ENCODE measurements around the gene SLX9.

The SLX9 gene

GRCh38 chr21:45003331-45004058 is 63.7 kb downstream of the SLX9 start:
- DNase-seq (ENCODE audit: low spot score) = no peak

DNA sequence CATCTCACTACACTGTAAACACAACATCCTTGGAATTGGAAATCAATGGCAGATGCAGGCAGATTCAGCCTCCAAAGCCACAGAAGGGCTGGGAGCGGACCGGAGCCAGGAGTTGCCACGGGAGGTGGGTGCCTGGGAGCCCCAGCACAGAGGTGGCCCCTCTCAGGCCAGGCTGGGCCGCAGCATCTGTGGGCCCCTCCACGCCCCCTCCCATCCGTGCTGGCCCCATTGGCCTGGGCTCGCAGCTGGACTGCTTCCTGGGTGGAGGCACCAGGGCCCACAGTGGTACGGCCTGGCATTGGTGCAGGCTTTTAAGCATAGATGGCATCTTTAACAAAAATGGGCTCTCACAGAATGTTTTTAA is 64.2 kb downstream of the SLX9 start:
- no peak for DNase-seq (ENCODE audit: low spot score)

DNA sequence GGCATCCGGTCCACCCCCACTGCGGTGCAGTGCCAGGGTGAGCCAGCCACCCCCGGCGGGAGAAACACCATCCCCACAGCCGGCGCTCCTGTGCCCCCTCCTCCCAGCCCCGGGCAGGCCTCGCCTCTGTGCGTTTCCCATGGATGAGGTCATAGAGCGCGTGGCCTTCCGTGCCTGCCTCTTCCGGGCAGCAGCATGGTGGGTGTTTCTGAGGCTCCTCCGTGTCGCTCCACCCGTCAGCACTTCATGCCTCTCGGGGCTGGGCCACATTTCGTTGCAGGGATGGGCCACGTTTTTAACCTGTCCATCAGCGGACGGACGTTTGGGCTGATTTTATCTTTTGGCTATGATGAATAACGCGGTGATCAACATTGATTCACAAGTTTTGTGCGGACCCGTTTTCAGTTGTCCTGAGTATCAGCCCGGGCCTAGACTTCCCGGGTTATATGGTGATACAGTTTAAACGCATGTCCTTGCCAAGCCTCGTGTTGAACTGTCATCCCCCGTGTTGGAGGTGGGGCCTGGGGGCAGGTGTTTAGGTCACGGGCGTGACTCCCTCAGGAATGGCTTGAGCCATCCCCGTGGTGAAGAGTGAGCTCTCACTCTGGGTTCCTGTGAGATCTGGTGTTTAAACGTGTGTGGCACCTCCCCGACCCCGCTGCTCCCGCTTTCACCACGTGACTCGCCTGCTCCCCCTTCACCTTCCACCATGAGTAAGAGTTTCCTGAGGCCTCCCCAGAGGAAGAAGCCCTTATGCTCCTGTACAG is 64.8 kb downstream of the SLX9 start:
- no peak for DNase-seq (ENCODE audit: low spot score)

DNA sequence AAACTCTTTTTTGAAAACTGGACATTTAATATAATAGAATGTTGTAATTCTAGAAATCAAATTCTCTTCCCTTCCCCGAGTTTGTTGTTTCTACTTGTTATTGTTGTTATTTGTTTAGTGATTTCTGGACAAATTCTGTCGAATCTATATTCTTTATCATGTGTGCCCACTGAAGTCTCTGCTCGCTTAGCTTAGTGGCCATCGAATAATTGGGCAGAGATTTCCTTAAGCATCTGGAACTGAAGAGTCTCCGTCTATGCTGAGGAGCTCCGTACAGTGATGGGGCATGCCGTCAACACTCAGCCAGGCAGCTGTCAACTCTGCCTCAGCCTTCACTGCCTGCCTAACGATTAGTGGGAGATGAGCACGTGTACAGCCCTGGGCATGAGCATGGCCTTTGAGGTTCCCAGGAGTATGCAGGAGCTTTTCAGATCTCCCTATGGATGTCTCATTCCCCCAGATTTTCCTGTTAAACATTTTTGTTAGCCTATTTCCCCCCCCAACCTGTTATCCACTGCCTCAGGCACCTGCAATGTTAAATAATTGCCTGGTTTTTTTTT is 66.8 kb downstream of the SLX9 start:
- DNase-seq (ENCODE audit: low spot score) = no peak

DNA sequence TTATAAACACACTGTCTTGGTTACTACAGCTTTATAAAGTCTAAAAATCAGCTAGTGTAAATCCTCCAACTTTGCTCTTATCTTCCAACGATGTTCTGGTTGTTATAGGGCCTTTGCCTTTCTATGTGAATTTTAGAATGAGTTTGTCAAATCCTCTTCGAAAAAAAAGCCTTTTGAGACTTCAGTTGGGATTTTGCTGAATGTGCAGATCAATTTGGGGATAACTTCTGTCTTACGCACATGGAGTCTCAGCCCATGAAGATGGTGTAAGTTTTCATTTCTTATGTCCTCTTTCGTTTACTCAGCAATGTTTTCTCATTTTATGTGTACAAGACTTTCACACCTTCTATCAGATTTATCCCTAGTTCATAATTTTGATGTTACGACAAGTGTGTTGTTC is 69.8 kb downstream of the SLX9 start:
- DNase-seq (ENCODE audit: low spot score) = no peak

- DNase-seq (ENCODE audit: low spot score) = no peak
Observed at GRCh38 chr21:45010096-45010495, 70.3 kb downstream of the SLX9 start.

- no peak for DNase-seq (ENCODE audit: low spot score)
Observed at GRCh38 chr21:45010860-45011259, 71.0 kb downstream of the SLX9 start.

DNA sequence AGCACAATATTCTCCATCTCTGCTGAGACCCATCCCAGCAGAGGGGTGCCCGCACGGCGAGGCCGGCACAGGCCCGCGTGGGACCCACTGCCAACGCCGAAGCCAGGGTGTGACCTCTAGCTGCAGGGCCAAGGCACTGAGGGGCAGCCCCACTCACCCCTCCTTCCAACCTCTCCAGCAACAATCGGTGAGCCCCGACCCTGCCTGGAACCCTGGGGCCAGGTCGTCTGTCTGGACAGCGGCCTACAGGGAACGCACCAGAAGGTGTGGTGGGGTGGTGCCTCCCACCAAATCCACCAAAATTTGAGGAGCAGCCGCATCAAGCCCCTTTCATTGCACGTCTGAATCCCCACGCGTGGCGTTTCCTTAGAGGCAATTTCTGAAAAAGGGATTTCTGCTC is 71.6 kb downstream of the SLX9 start:
- DNase-seq (ENCODE audit: low spot score) = no peak

DNA sequence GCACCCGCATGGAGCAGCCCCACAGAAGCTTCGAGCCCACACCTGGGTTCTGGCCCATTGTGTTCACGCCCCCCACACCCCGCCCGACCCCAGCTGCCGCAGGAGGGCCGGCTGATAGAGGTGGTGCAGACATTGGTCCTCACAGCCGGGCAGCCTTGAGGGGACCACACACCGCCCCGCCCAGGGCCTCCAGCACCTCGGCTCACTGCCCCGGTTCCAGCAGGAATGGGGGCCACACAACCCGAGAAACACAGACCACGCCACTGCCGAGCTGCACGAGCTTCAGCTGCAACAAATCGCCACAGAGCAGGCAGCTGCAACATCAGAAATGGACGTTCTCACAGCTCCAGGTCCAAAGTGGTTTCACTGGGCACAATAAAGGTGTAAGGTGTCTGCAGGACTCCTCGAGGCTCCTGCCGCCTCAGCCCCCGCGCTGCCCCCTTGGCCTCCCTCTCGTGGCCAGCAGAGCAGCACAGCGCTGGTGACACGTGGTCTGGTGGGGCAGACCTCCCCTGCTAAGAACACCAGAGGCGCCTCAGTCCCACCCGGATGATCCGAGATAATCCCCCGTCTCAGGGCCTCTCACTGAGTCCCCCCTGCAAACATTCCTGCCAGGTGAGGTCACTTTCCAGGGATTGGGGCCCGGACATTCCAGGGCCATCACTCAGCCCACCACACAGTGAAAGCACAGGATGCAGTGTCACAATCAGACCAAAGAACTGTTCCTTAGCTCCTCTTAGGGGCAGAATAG is 72.3 kb downstream of the SLX9 start:
- no peak for DNase-seq (ENCODE audit: low spot score)

DNA sequence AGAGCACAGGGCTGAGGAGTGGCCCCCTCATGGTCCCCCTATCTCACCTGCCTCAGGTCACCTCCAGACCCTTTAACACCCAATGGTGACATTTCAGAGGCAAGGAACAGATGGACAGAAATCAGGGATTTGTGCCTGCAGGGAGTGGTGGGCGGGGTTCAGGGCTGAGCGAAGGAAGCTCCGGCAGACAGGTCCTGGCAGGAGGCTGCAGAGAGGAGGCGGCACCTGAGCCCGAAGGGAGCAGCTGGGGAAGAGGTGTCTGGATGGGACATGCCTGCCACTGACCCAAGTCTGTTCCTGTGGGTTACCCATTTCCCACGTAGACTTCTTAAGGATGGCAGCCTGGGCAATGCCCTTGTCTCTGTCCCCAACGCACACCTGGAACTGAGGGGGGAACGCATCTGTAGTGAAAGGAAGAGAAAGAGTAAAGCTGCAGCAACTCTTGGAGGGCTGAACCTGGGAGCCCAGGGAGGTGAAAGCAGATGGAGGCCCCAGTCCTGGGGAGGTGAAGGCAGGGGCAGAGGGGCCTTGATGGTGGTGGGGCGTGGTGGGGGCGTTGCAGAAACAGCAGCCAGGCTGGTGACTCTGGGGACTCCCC is 72.9 kb downstream of the SLX9 start:
- no peak for DNase-seq (ENCODE audit: low spot score)

- DNase-seq (ENCODE audit: low spot score) = no peak
Observed at GRCh38 chr21:45013260-45013841, 73.5 kb downstream of the SLX9 start.

DNA sequence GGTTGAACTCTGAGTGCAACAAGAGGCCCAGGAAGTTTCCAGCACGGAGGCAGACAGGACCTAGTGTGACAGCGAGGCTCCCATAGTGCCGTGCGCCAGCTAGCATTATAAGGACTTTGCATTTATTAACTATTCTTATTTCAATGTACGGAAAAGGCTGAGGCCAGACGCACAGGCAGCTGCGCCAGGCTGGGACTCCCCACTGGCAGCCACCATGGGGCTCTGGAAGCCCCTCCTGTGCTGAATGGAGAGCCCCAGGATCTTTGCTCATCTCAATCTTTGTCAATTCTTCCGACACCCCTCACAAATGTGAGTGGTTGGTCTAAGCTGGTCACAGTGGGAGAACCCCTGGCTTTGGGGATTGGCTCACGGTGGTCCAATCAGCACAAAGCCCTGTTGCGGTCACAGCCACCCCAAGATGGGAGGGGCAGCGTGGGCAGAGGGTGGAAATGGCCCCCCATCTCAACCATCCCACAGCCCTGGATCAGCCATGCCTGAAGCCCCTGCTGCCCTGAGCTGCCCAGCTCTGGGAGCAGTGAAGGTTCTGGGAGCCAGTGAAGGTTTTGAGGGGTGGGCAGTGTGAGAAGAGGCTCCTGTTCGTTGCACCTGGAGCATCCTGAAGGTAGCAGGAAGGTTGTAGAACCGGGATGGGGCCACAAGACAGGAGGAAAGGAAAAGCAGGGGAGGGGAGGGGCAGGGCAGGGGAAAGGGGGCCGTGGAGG is 75.1 kb downstream of the SLX9 start:
- DNase-seq (ENCODE audit: low spot score) = no peak

GRCh38 chr21:45015469-45015860 is 75.6 kb downstream of the SLX9 start:
- no peak for DNase-seq (ENCODE audit: low spot score)

DNA sequence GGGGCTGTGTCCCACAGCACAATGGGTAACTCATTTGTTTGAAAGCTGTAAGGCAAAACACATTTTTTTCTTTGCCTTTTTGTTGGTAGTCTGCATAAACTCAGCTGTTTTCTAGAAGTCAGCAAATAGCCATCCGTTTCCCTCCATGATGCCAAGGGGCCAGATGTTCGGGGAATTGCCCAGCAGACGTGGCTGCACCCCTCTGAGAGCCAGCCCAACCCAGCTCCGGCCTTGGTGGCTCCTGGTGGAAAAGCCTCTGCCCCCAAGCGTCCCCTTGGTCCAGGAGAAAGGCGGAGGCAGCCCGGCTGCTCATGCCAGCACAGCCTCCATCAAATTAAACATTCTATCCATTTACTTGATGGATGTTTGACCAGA is 76.2 kb downstream of the SLX9 start:
- DNase-seq (ENCODE audit: low spot score) = no peak

- no peak for DNase-seq (ENCODE audit: low spot score)
Observed at GRCh38 chr21:45016406-45017038, 76.7 kb downstream of the SLX9 start.

GRCh38 chr21:45017039-45017960 is 77.5 kb downstream of the SLX9 start:
- DNase-seq (ENCODE audit: low spot score) = no peak

DNA sequence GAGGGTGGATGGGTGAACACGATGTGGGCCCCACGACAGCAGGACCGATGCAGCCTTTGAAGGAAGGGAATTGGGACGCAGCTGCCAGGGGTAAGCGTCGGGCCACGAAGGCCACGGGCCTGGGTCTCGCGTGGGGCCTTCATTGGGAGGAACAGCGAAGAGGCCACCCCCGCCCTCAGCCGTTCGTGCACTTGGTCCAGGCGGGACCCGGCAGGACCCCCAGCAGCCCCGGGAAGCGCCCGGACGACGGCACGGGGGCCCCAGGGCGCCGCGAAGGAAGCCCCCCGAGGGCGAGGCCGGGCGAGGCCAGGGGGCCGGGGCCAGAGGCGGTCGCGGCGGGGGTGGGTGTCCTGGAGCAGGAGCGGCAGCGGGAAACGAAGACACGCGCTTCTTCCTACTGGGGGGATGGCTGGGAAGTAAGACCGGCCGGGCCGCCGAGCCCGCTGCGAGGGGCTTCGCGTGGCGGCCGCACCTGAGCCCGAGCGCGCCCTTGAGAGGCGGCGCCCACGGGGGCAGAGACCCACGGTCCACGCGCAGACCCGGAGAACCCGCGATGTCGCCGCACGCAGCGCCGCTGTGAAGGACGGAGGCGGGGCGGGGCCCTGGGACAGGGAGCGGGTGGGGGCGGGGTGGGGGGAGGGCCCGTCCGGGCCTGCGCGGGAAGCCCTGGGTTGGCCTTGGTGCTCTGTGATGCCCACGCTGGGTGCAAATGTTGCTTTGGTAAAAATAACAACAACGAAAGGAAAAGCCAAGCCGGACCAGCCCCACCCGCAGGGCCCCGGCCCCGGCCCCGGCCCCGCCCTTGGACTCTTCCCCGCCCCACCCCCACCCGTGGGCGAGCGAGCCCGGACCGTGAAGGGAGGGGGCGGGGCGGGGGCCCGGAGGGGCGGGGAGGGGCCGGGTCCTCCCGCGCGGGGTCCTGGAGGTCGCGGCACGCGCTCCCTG is 78.6 kb downstream of the SLX9 start:
- DNase-seq (ENCODE audit: low spot score) = no peak

DNA sequence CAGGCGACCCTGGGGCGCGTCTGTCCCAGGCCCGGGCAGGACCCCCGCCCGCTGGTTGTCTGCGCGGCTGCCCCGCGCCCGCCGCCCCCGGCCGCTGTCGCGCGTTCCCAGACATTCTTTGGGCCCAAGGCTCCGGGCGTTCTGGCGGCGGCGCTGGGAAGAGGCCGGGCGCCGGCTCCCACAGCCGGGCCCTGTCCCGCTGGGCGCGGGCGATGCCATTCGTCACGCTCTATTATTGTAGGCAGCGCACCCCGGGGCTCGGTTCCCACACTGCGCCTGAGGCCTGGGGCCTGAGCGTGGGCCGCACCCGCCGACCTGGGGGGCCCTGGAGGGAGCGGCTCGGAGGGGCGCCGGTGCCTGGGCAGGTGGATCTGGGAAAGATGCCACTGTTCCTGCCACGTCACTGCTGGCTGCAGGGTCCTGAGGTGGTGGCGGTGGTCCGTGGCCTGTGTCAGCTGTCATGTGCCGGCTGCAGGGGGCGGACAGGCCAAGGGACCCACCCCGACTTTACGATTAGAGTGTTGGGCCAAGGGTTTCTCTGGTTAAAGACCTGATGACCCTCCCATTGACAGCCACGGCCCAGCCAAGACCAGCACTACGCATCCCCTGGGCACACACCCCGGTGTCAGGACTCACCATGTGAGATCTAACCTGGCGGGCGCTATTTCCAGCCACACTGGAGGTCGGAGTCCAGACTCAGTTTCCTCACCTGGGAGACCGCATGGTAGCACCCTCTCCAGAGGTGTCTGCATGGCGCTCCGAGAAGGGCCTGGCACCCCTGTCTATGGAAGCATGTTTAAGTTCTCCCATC is 79.5 kb downstream of the SLX9 start:
- DNase-seq (ENCODE audit: low spot score) = no peak

All from putamen (tissue), 1 donor.